HG03095 (cell line): ENCODE measurements around the gene RIC8A.
A peak's percentile ranks its signal among the peaks of the same experiment; 100 is the strongest.
"Not testable (repeated sequence)": the region's sequence is repeated elsewhere in the genome, so short reads cannot be mapped to it uniquely, and the experiment has no call there.

Source experiments
- ATAC-seq: cut with Tn5 transposase; IDR thresholded peaks from one replicate; pipeline ENCODE4 v1.9.1; 2021; ENCODE audit warnings: moderate library complexity; ENCODE audit not compliant: unreplicated experiment

The RIC8A gene

GRCh38 chr11:207208-207862 is at the start of gene RIC8A, which contains the start of gene BET1L:
TSS of gene RIC8A (plus strand) at chr11:207708. CDS start at chr11:208855, 1,147 bp downstream.
TSS of gene BET1L (minus strand) at chr11:207399. CDS start at chr11:207321, 78 bp downstream.
- ATAC-seq = peak; percentile 65

GRCh38 chr11:180242-180641 is 27.3 kb upstream of the RIC8A start:
- not testable (repeated sequence) for ATAC-seq

DNA sequence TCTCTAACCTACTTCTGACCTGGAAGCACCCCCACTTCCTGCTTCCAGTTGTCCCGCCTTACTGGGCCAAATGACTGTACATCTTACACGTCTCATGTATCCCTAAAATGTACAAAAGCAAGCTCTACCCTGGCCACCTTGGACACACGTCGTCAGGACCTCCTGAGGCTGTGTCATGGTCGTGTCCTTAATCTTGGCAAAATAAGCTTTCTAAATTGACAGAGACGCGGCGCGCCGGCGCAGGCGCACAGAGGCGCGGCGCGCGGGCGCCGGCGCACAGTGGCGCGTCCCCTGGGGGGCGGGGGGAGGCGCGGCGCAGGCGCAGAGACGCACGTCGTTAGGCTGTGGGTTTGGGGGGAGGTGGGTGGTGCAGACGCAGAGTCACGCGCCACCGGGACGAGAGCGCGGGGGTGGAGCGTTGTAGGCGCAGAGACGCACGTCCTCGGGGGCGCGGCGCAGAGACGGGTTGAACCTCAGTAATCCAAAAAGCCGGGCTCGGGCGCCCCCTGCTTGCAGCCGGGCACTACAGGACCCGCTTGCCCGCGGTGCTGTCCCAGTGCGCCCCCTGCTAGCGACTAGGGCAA is 18.2 kb upstream of the RIC8A start:
- peak; percentile 31 for ATAC-seq

DNA sequence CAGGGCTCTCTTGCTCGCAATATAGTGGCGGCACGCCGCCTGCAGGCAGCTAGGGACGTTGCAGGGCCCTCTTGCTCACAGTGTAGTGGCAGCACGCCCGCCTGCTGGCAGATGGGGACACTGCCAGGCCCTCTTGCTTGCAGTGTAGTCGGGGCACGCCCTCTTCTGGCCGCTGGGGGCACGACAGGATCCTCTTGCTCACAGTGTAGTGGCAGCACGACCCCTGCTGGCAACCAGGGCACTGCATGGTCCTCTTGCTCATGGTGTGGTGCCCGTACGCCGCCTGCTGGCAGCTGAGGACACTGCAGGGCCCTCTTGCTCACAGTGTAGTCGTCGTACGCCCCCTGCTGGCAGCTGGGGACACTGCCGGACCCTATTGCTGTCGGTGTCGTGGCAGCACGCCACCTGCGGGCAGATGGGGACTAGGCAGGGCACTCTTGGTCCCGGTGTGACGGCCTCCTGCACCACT is 17.6 kb upstream of the RIC8A start:
- ATAC-seq = peak; percentile 77

- ATAC-seq = not testable (repeated sequence)
Measured at GRCh38 chr11:190546-190945, 17.0 kb upstream of the RIC8A start.

GRCh38 chr11:191490-192478 is 15.7 kb upstream of the RIC8A start:
- ATAC-seq = not testable (repeated sequence)

DNA sequence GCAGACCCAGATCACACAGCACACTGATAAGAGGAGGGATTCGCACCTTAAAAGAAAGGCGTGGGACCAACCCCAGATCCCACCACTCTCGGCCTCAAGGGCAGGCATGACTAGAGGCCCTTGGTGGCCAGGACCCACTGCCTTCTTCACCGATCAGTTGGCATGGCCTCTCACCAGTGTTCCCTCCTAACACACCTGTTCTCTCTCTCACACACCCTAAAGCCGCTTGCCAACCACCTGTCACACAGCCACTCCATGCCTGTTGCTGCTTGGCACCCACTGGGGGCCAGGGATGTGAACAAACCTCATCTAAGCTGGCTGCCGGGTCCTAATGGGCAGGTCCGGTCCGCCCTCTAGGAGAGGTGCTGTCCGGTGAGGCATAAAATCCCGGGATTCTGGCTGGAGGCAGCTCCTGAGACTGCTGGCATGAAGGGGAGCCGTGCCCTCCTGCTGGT is 14.8 kb upstream of the RIC8A start, which contains the start of gene SCGB1C1:
SCGB1C1 (plus strand) TSS at position 405 of the 455 bp plus-strand sequence; CDS start at position 427, 22 bp downstream.
- not testable (repeated sequence) for ATAC-seq

- ATAC-seq = not testable (repeated sequence)
Measured at GRCh38 chr11:193481-193880, 14.0 kb upstream of the RIC8A start.

DNA sequence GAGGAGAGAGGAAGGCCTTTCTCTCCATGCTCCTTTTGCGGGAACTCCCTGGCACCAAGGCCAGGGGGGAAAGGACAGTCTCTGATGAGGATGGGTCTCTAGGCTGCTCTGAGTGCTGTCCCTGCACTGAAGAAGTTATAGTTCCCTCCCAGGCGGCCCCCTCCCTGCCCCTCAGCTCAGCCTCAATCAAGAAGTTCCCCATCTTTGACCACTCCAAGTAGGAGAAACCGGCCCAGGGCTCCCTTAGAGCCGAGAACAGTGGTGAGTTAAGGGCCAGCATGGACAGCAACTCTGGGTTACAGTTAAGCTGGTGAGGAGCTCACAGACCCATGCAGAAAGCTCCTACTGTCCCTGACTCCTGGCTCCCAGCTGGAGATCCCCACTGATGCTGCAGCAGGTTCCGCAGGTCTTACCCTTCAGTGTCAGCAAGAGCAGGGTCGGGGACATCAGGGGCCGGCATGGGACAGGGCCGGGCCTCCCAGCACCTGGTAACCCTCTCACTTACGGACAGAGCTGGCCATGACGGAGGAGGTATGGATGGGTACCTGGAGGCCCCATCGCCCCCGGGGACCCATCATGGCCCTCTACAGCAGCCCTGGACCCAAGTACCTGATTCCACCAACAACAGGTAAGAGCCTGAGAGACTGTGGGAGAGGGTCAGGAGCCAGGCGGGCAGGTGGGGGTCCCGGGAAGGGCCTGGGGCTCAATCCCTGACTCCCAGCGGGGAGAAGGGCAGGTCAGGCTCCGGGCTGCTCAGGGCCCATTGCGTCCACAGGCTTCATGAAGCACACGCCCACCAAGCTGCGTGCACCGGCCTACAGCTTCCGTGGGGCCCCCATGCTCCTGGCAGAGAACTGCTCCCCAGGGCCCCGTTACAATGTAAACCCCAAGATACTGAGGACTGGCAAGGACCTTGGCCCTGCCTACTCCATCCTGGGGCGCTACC is 10.4 kb upstream of the RIC8A start:
- no peak for ATAC-seq

- no peak for ATAC-seq
Measured at GRCh38 chr11:197741-198235, 9.7 kb upstream of the RIC8A start.

GRCh38 chr11:198236-198806 is 9.2 kb upstream of the RIC8A start:
- no peak for ATAC-seq

DNA sequence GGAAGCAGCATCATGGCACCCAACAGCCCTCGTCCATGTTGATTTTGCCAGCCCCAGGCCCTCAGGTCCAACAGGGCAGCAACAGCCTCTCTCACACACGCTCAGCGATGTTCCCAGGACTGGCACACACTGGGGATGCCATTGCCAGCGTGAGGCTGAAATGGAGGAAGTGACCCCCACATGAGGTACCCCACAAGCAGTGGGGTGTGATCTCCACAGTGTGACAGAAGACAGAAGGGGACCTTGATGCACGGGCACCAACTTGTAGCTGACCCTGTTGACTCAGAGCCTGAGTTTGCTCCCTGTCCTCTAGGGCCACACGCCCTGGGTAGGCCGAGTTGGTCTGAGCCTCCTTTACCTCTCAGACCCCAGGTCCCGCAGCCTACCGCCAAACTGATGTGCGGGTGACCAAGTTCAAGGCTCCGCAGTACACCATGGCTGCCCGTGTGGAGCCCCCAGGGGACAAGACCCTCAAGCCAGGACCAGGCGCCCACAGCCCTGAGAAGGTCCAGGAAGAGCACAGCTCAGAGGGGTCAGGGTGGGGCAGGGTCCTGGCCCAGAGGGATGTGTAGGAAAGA is 8.4 kb upstream of the RIC8A start:
- ATAC-seq = no peak

DNA sequence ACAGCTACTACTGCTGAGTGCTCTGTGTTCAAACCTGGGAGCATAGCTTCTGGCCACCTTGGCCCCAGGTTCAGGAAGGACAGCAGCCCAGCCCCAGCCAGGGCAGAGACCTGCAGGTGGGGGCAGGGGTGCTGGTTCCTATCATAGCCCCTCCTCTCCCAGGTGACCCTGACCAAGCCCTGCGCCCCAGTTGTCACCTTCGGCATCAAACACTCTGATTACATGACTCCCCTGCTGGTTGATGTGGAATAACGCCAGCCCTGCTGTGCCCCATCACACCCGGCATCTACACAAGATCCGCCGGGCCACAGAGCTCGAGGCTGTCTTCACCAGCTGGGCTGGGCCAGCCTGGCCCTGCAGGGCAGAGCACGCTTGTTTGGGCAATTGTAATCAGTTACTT is 7.7 kb upstream of the RIC8A start:
- no peak for ATAC-seq

DNA sequence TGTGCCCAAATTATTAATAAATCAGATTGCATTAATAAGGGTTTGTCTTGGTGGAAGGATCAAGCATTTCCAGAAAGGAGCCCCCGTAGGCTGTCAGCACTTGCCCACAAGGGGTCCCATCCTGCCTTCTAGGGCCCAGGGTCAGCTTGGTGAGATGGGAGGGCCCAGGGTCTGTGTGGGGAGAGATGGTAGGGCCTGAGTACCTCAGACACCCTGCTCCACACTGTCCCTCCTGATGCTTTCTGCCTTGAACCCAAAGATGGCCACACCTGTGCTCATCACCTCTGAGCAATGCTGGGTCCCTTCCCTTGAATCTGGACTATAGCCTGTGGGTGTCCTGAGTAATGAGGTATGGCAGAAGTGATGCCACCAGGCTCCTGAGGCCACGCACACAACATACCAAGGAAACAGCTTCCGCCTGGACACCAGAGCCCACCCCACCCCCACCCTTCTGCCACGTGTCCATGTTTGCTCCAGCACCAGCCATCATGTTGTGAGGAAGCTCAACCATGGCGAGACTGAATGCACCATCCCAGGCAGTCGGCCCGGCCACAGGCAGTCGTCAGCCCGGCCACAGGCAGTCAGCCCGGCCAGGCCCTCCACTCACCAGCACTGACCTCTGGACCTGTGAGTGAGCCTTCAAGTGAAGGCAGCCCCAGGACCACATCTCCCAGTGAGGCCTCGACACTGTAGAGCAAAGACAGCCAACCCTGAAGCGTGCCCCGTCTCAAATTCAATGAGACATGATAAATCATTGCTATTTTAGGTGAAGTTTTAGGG is 7.1 kb upstream of the RIC8A start:
- ATAC-seq = no peak

- no peak for ATAC-seq
Measured at GRCh38 chr11:201966-202365, 5.5 kb upstream of the RIC8A start.

DNA sequence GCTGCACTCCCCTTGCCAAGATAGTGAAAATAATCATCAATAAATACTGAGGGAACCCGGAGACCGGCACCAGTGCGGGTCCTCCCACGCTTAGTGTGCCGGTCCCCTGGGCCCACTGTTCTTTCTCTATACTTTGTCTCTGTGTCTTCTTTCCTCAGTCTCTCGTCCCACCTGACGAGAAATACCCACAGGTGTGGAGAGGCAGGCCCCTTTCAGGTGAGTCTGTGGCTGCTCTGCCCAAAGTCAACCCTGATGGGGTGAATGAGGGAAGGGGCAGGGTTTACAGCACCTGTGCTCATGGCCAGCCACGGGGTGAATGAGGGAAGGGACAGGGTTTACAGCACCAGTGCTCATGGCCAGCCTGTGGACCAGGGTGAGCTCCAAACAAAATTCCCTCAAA is 5.0 kb upstream of the RIC8A start:
- ATAC-seq = no peak

DNA sequence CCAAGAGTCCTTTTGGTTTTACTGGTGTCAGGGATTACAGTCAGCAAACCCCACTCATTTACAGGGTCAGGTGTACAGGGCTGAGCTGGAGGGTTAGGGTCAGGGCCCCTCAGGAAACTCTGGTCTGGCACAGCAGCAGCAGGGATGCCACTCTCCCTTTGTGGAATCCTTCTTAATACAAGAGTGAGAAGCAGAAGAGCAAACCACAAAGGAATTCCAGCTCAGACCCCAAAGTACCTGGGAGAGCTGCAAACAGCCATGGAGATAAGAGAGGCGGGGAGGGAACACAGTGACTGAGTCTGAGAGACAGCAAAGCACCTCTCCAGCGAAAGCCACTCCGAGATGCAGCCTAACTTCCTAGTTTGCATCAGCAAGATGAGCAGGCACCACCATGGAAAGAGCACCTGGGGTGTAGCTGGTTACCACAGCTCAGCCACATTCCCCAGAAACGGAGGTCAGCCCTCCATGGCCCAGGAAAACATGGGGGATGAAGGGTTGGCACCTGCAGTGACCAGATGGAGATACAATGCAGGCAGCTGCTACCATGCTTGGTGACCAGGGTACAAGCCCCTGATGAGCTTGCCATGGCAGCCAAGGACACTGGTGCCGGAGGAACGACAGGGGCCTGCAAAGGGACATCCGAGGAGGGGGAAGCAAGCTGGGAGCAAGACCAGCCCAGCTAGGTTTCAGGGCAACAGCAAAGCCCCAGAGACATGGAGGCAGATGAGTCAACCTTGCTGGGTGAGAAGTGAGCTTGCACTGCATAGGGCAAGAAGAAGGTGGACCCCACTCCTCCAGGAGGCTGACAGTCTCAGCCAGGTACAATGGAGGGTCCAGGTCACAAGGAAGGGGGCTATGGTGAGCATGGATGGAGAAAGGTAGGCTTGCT is 4.2 kb upstream of the RIC8A start:
- ATAC-seq = no peak
